Measurements from ENCODE around the gene CMC2.

DNA sequence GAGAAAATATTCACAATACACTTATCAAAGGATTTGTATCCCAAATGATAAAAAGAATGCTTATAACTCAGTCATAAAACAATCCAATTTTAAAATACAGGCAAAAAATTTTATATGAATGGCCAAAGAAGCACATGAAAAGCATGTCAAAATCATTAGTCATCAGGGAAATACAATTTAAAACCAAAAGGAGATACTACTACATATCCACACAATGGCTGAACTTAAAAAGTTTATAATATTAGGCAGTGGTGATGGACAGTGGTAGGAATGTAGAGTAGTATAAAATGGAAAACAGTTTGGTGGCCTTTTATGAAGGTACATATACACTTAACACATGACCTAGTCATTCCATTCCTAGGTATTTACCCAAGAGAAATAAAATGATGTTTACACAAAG, 12.2 kb downstream of the CMC2 start:
- TF ChIP-seq EP300 (IDR thresholded peaks at IDR 0.05) = no peak
- TF ChIP-seq, protein P1, sequence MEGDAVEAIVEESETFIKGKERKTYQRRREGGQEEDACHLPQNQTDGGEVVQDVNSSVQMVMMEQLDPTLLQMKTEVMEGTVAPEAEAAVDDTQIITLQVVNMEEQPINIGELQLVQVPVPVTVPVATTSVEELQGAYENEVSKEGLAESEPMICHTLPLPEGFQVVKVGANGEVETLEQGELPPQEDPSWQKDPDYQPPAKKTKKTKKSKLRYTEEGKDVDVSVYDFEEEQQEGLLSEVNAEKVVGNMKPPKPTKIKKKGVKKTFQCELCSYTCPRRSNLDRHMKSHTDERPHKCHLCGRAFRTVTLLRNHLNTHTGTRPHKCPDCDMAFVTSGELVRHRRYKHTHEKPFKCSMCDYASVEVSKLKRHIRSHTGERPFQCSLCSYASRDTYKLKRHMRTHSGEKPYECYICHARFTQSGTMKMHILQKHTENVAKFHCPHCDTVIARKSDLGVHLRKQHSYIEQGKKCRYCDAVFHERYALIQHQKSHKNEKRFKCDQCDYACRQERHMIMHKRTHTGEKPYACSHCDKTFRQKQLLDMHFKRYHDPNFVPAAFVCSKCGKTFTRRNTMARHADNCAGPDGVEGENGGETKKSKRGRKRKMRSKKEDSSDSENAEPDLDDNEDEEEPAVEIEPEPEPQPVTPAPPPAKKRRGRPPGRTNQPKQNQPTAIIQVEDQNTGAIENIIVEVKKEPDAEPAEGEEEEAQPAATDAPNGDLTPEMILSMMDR (IDR thresholded peaks at IDR 0.05) = no peak

All from sigmoid colon (tissue), 4 donors.